Gastrocnemius medialis (tissue), 4 donors: ENCODE results near the gene ATP1A3.

Experiments used
- POLR2A ChIP-seq, 2 donors: fragments of 450-650 bp; IDR thresholded peaks; one replicate each; pipeline ENCODE4 v1.6.1; 2017; ENCODE audit warnings: antibody characterized with exemption in 2 of 2, mild to moderate bottlenecking in 2 of 2, moderate library complexity in 2 of 2
- TF ChIP-seq, protein P1 (sequence below), 5 experiments: fragments of 450-650 bp in 3 of 5; fragments of 200-600 bp in 2 of 5; sonication (generic) in 2 of 5; IDR thresholded peaks in 4 of 5; conservative IDR thresholded peaks in 1 of 5; 1 replicate in 4 of 5; 2 replicates in 1 of 5; pipeline ENCODE4 v1.5.1; 2016 to 2019; ENCODE audit warnings: antibody characterized with exemption in 5 of 5, mild to moderate bottlenecking in 3 of 5, moderate library complexity in 3 of 5

DNA sequence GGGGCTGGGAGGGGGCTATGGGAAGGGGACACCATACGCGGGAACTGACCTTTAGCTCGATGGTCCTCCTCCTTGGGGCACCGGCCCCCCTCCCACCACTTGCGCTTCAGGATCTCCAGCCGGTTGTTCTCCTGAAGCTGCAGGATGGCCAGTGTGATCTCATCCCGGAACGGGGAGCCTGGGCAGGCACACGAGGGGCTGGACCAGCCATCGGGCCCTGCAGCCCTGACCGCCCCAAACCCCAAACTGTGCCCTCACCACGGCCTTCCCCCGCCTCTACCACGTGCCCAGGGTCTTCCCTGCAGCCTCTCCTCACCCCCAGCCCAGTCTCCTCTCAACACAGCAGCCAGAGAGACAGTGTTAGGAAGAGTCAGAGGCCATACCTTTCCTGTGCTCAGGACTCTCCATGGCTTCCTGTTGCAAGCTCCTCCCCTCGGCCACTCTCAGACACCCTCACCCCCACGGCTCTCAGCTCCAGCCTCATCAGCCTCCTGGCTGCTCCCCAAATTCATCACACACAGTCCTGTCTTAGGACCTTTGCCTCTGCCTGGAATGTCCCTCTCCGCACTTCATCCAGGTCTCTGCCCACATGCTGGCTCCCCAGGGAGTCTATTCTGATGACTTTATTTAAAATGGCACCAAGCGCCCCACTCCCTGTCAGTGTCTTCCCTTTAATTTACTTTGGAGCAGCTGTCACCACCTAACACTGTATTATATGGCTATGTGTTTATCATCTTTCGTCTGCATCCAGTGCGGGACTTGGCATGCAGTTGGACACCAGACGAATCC, 9.7 kb upstream of the ATP1A3 start:
- TF ChIP-seq, protein P1, sequence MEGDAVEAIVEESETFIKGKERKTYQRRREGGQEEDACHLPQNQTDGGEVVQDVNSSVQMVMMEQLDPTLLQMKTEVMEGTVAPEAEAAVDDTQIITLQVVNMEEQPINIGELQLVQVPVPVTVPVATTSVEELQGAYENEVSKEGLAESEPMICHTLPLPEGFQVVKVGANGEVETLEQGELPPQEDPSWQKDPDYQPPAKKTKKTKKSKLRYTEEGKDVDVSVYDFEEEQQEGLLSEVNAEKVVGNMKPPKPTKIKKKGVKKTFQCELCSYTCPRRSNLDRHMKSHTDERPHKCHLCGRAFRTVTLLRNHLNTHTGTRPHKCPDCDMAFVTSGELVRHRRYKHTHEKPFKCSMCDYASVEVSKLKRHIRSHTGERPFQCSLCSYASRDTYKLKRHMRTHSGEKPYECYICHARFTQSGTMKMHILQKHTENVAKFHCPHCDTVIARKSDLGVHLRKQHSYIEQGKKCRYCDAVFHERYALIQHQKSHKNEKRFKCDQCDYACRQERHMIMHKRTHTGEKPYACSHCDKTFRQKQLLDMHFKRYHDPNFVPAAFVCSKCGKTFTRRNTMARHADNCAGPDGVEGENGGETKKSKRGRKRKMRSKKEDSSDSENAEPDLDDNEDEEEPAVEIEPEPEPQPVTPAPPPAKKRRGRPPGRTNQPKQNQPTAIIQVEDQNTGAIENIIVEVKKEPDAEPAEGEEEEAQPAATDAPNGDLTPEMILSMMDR (IDR thresholded peaks at IDR 0.05 in 4 of 5, conservative IDR thresholded peaks at IDR 0.05 in 1 of 5): no peak
- no peak for TF ChIP-seq POLR2A (IDR thresholded peaks at IDR 0.05)
